ENCODE measurements around the gene DCST2. TPM values are rescaled to one million over a fixed set of nuclear protein-coding genes. Genes with fewer than 3 reads are reported as not detected.

The DCST2 gene
- total and polyA plus RNA-seq, 2 of the 8 experiments (the other 6 are each of a cell fraction or from before 2014, with no cell fraction given): 0.43 to 2.1 TPM

DNA sequence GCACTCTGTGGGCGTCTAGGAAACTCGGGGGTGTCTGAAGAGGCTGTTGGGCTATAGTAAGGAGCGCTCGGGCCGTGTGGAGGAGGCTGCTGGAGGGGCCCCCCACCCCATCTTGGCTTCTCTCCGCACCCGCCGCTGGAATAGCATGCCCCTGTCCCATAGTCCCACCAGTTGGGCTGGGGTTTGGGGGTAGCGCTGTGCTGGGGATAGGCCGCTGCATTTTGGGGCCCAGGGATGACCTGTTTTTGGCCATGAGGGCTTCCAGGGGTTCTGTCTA is 45.6 kb upstream of the DCST2 start:
- Histone ChIP-seq H2BK5ac (ENCODE audit: low read depth, low read length) (no peak overlapping the region), H3K4me2 (ENCODE audit: insufficient read depth in 1 of 2, low read depth in 2 of 2, low read length in 2 of 2) (peak overlapping the region; percentile 93 to 95), H3K36me3 (ENCODE audit: control insufficient read depth in 2 of 4, insufficient read depth in 4 of 4, low read length in 3 of 4) (no peaks in the 10 kb centered on the region), H3K27me3 (replicated peaks in 1 of 4; ENCODE audit: control insufficient read depth in 3 of 4, extremely low read depth in 1 of 4, insufficient read depth in 3 of 4, low read length in 3 of 4) (peaks cover 49 to 64% (median 61%) of the 10 kb centered on the region in 4 experiments), H4K8ac (ENCODE audit: extremely low read depth, insufficient read depth, low read length) (no peak overlapping the region), H3K4me1 (replicated peaks in 1 of 4; ENCODE audit: control insufficient read depth in 3 of 4, insufficient read depth in 4 of 4, low read length in 3 of 4) (peaks cover 0 to 36% (median 17%) of the 10 kb centered on the region in 4 experiments; a peak in 6 of 7 replicates), H2AFZ (ENCODE audit: low read length) (no peak overlapping the region), H4K20me1 (replicated peaks in 1 of 2; ENCODE audit: control insufficient read depth in 1 of 2, insufficient read depth in 2 of 2, low read length in 2 of 2) (peaks cover 0 to 13% of the 10 kb centered on the region in 2 experiments), H3K23me2 (ENCODE audit: low read depth, low read length) (peaks cover 16% of the 10 kb centered on the region; the same call in 1 of the 2 replicates), H3K79me2 (ENCODE audit: control insufficient read depth in 1 of 2, insufficient read depth in 2 of 2, low read length in 2 of 2) (no peaks in the 10 kb centered on the region), H2BK12ac (ENCODE audit: low read depth, low read length) (no peak overlapping the region), H2BK120ac (replicated peaks; ENCODE audit: low read depth, low read length) (no peak overlapping the region), H3K18ac (ENCODE audit: extremely low read depth, low read length) (no peak overlapping the region; the same call in 1 of the 2 replicates), H2AK5ac (ENCODE audit: low read depth, low read length) (0 out of 2 replicates have a peak overlapping the region, but pooled peaks have one; percentile 48), H3K23ac (ENCODE audit: insufficient read length) (no peak overlapping the region), H3K14ac (ENCODE audit: insufficient read length) (no peak overlapping the region), H4K5ac (ENCODE audit: insufficient read length, low read depth, low read length) (no peak overlapping the region), H3K79me1 (ENCODE audit: low read depth, low read length) (no peaks in the 10 kb centered on the region), H3K27ac (ENCODE audit: low read depth, low read length) (no peak overlapping the region), H2BK15ac (ENCODE audit: low read length) (peak overlapping the region; percentile 46; the same call in 1 of the 2 replicates), H4K91ac (replicated peaks; ENCODE audit: insufficient read length, low read length) (no peak overlapping the region), H3K56ac (replicated peaks; ENCODE audit: insufficient read length, low read depth, low read length) (no peak overlapping the region), H2BK20ac (ENCODE audit: low read length) (no peak overlapping the region), H3K9ac (replicated peaks in 1 of 4; ENCODE audit: extremely low read depth in 1 of 4, low read depth in 3 of 4, low read length in 3 of 4) (no peak overlapping the region), H3K9me3 (ENCODE audit: insufficient read depth in 2 of 2, low read depth in 1 of 2, low read length in 1 of 2) (no peaks in the 10 kb centered on the region), H3K4me3 (ENCODE audit: extremely low read depth in 1 of 4, insufficient read depth in 2 of 4, low read depth in 3 of 4, low read length in 4 of 4) (peak overlapping the region; percentile 57 to 77 (median 64)), H3K4ac (replicated peaks; ENCODE audit: insufficient read length, low read depth, low read length) (no peak overlapping the region)
- WGBS, 2 experiments (ENCODE audit: extremely low coverage in 1 of 2, insufficient coverage in 1 of 2, insufficient read length in 1 of 2, insufficient replicate concordance in 2 of 2, low coverage in 1 of 2, low lambda C conversion rate in 2 of 2, missing lambda C conversion rate in 1 of 2): 4% methylated on average over 8 of the region's 10 CpGs; no CpG with 5 or more reads in 1 of the 2 experiments
- CTCF ChIA-PET (ENCODE audit: partially characterized antibody): interaction anchor here (0.5 to 33.9 kb wide), 7 partner anchors 8 to 197 kb away, joined by 3 to 907 read pairs (median 6); partner anchors contain the start of genes ADAM15 and EFNA4
- no peak for FAIRE-seq
- POLR2A ChIA-PET (ENCODE audit: partially characterized antibody): interaction anchor here (0.7 to 2.6 kb wide), 9 partner anchors 9 to 108 kb away, joined by 3 to 21 read pairs (median 4); partner anchors contain the start of genes ADAM15, EFNA4 and SHC1
- DNase-seq (ENCODE audit: low read depth in 1 of 2, low spot score in 2 of 2): no peak
- TF ChIP-seq CHD1 (IDR thresholded peaks at IDR 0.05; ENCODE audit: low read depth, low read length): no peak
- 0 out of 2 replicates have a peak, but pooled peaks have one; percentile 5 for TF ChIP-seq PHF8 (conservative IDR thresholded peaks at IDR 0.05; ENCODE audit: low read depth, low read length)
- TF ChIP-seq ASH2L (IDR thresholded peaks at IDR 0.05; ENCODE audit: low read length): no peak

Measured in H1 (cell line).